ENCODE data around the gene BCO2.
"Not testable (repeated sequence)": the region's sequence is repeated elsewhere in the genome, so short reads cannot be mapped to it uniquely, and the experiment has no call there.

The BCO2 gene

GRCh38 chr11:112167145-112167544, 8.2 kb upstream of the BCO2 start, which contains the start of gene TEX12:
TSS of gene TEX12 (plus strand) at chr11:112167372. CDS start at chr11:112169269, 1,897 bp downstream.
- ATAC-seq, result no peak

GRCh38 chr11:112172362-112172994, 2.8 kb upstream of the BCO2 start:
- ATAC-seq, result peak; percentile 77 to 87

DNA sequence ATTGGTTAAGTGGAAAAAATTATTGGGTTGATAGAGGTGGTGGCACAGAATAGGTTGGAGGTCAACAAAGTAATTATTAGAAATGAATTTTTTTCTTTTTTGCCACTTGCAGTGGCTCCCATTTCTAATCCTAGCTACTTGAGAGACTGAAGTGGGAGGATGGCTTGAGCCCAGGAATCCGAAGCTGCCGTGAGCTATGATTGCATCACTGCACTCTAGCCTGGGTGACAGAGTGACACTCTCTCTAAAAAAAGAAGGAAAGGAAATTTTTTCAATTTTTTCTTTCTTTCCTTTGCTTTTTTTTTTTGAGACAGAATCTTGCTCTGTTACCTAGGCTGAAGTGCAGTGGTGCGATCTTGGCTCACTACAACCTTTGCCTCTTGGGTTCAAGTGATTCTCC, 2.2 kb upstream of the BCO2 start:
- no peak for ATAC-seq

GRCh38 chr11:112175599-112175952, 264 bp downstream of the BCO2 start:
- ATAC-seq, result no peak

- no peak for ATAC-seq
These were observed 765 bp downstream of the BCO2 start for GRCh38 chr11:112176077-112176476.

GRCh38 chr11:112177589-112177988, 2.3 kb downstream of the BCO2 start:
- ATAC-seq, result no peak

DNA sequence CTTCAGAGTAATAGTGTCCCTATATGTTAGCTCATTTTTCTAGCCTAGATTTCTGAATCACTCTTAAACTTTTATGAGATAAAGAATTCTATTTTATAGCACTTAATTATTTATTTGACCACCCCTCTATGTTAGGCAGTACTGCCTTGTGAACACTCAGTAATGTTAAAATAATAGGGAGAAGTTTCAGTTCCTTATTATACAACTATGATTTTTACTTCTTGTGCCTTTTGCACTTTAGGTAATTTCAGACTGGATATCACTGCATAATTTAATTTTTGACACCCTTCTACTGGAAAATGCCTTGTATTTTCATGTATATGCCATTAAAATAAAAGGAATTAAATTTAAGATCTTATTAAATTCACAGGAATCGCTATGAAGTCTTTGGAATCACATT, 3.1 kb downstream of the BCO2 start:
- ATAC-seq, result no peak

GRCh38 chr11:112178936-112179335, 3.6 kb downstream of the BCO2 start:
- ATAC-seq, result no peak

- ATAC-seq, result peak; percentile 13 to 55
These were observed 4.3 kb downstream of the BCO2 start for GRCh38 chr11:112179601-112180000.

- no peak for ATAC-seq
These were observed 7.6 kb downstream of the BCO2 start for GRCh38 chr11:112182867-112183266.

GRCh38 chr11:112185883-112186282, 10.6 kb downstream of the BCO2 start:
- no peak for ATAC-seq

DNA sequence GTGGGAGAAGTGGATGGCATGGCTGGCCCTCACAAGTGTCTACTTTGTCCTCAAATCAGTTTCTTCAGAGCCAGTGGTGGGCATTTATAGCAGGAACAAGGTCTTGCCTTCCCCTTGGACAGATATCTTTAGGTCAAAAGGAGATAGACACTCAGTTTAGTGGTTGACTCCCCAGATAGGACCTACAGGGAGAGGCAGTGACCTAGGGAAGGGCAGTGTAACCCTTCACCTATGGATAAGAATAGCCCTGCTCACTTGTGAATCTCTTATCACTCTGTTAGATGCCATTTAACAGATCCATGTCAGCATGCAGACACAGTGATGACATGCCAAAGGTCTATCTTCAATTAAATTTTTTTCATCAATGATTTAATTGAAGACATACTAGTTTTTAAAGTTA, 11.0 kb downstream of the BCO2 start:
- ATAC-seq, result no peak

DNA sequence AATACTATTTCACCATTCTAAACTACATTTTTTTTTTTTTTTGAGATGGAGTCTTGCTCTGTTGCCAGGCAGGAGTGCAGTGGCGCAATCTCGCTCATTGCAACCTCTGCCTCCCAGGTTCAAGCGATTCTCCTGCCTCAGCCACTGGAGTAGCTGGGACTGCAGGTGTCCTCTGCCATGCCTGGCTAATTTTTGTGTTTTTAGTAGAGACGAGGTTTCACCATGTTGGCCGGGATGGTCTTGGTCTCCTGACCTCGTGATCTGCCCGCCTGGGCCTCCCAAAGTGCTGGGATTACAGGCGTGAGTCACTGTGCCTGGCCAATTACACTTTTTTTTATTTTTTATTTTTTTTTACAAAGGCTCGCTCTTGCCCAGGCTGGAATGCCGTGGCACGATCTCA, 19.8 kb downstream of the BCO2 start:
- not testable (repeated sequence) for ATAC-seq

DNA sequence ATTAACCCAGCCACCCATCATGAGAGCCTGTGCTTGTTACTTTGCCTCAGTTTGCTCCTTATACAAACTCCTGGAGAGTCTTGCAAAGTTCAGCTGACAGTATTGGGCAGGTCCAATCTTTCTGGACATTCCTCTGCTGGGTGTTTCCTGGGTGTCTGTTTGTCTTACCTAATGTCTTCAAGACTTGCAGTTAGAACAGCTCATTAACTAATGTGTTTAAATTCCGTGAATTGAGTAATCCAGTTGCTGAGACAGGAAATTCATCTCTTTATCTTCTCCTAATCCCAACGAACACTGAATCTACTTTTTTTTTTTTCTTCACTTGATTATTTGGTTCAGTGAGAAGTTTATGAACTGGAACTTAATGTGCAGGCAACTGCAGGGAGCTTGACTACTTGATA, 20.6 kb downstream of the BCO2 start:
- ATAC-seq, result no peak

GRCh38 chr11:112196519-112197087, 21.3 kb downstream of the BCO2 start:
- ATAC-seq, result no peak

- ATAC-seq, result not testable (repeated sequence)
These were observed 23.8 kb downstream of the BCO2 start for GRCh38 chr11:112199101-112199500.

DNA sequence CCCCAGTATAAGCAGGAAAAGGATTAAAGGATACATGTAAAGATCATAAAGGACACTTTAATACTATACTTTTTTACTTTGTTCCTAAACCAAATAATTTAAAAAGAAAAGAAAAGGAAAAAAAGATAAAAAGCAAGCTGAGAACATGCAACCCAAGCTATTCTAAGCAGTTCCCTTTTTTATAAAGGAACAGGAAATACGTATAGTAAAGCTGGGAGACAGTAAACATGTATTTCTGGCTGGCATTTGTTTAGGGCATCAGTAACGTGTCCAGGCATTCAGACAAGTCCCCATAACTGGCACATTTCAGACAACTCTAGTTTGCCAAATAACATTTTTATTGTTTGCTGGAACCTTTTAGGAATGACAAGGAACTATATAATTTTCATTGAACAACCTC, 24.9 kb downstream of the BCO2 start:
- ATAC-seq, result no peak

GRCh38 chr11:112206071-112206470, 30.8 kb downstream of the BCO2 start:
- ATAC-seq, result no peak

GRCh38 chr11:112210890-112211289, 35.6 kb downstream of the BCO2 start:
- no peak for ATAC-seq

GRCh38 chr11:112211536-112211935, 36.2 kb downstream of the BCO2 start:
- peak; percentile 64 to 74 for ATAC-seq

GRCh38 chr11:112212290-112212689, 37.0 kb downstream of the BCO2 start:
- ATAC-seq, result no peak

- no peak for ATAC-seq
These were observed 37.4 kb downstream of the BCO2 start for GRCh38 chr11:112212710-112213109.

DNA sequence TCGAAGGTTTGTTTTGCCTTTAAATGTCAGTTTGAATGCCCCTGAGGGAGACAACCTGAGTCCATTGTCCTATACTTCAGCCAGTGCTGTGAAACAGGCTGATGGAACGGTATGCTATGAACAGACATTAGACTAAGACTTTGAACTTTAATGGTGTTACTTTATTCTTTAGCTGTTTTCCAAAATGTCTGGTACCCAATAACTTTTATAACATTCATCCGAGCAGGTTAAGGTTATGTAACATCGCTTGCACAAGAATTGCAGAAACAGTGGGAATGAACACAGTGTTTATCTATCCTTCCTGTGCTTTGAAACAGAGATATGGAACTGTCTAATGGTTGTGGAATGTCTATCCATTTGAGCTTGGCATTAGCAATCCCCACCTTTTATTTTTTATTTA, 38.4 kb downstream of the BCO2 start:
- no peak for ATAC-seq

- no peak for ATAC-seq
These were observed 40.3 kb downstream of the BCO2 start for GRCh38 chr11:112215621-112216020.

GRCh38 chr11:112216561-112217105, 41.3 kb downstream of the BCO2 start:
- no peak for ATAC-seq
